VCaP (cell line): ENCODE results near the gene HOXC11.

ENCODE experiments used
- H3K27ac ChIP-seq: fragments of 450-650 bp; 2 replicates; pipeline ENCODE4 v1.5.1; 2017
- CTCF ChIP-seq: fragments of 450-650 bp; conservative IDR thresholded peaks from 2 replicates; pipeline ENCODE4 v1.5.1; 2017; ENCODE audit warnings: mild to moderate bottlenecking, moderate library complexity

The HOXC11 gene

GRCh38 chr12:53982648-53983567, 10.0 kb downstream of the HOXC11 start:
- no peak overlapping the region for H3K27ac ChIP-seq
- no peak for TF ChIP-seq CTCF

GRCh38 chr12:53983568-53983949, 10.6 kb downstream of the HOXC11 start:
- no peak overlapping the region for H3K27ac ChIP-seq
- no peak for TF ChIP-seq CTCF

GRCh38 chr12:53983950-53984572, 11.1 kb downstream of the HOXC11 start:
- TF ChIP-seq CTCF: no peak
- no peak overlapping the region for H3K27ac ChIP-seq

- TF ChIP-seq CTCF: peak; percentile 32; the same call in 1 of the 2 replicates
- H3K27ac ChIP-seq: no peak within 1 kb of the TSS
Observed at GRCh38 chr12:53984901-53985691, 12.2 kb downstream of the HOXC11 start, which contains the start of gene HOXC10. Gene HOXC10, plus strand, starts transcription at chr12:53985146. Its CDS starts 114 bp downstream, at chr12:53985260.

- TF ChIP-seq CTCF: no peak
Observed at GRCh38 chr12:53985692-53985993, 12.7 kb downstream of the HOXC11 start.

GRCh38 chr12:53985994-53986685, 13.2 kb downstream of the HOXC11 start:
- TF ChIP-seq CTCF: no peak

More at GRCh38 chr12:53985692-53985993, 12.7 kb downstream of the HOXC11 start:
- no peak overlapping the region for H3K27ac ChIP-seq

More at GRCh38 chr12:53985994-53986685, 13.2 kb downstream of the HOXC11 start:
- H3K27ac ChIP-seq: no peak overlapping the region
